GM21737 (cell line): ENCODE results near the gene THADA.
"Not testable (repeated sequence)": the region's sequence is repeated elsewhere in the genome, so short reads cannot be mapped to it uniquely, and the experiment has no call there.

Experiments used
- ATAC-seq: cut with Tn5 transposase; IDR thresholded peaks from one replicate; pipeline ENCODE4 v1.9.1; 2021; ENCODE audit warnings: mild to moderate bottlenecking, moderate library complexity; ENCODE audit not compliant: unreplicated experiment

THADA gene

DNA sequence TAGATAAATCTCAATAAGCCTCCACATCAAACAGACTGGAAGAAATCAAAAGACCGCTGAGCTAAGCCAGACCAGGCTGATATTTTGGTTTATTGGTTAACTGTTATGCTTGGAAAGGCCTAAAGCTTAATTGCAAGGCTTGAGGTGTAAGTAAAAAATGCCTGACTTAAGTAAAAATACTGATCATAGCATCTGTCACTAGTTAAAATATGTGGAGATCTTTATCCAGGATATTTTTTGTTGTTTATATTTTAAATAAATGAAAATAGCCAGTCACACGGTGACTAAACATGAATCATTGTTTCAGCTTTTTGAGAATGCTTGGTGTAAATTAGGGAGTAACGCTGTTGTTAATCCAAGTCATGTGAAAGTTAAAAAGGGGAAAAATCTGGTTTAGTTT is 127.9 kb downstream of the THADA start:
- ATAC-seq = no peak

DNA sequence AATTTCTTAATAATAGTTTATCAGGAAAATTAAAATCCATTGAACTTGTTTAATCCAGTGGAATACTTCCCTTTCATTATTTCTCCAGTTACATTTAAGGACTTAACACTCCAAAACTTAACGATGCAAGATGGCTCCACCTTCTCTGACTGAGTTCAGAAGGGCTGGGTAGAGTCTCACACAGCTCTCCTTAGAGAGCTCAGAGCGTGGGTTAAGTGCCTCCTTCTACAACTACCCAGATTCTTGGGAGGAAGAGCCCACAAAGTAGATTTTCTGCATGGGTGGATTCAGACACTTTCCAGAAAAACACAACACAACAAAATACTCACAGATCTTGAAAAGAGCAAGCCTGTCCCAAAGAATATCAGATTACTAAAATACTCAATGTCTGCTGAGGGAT is 130.6 kb downstream of the THADA start:
- ATAC-seq = no peak

DNA sequence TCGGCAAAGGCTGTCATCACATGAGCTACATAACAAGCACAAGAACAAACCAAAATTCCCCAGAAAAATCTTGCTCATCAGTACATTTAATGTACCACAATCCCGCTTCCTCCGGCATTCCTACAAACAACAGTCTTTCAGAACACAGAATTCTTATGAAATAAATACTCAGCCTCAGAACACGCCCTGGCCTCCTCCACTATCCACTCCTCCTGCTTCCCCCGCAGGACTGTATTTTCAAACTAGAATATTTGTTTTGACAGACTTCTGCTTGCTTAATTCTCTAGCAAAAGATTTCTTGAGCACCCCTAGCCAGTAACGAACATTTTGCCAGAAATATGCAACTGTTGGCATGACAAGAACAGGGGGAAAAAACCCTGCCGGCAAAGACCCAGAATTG is 131.2 kb downstream of the THADA start:
- ATAC-seq = no peak

DNA sequence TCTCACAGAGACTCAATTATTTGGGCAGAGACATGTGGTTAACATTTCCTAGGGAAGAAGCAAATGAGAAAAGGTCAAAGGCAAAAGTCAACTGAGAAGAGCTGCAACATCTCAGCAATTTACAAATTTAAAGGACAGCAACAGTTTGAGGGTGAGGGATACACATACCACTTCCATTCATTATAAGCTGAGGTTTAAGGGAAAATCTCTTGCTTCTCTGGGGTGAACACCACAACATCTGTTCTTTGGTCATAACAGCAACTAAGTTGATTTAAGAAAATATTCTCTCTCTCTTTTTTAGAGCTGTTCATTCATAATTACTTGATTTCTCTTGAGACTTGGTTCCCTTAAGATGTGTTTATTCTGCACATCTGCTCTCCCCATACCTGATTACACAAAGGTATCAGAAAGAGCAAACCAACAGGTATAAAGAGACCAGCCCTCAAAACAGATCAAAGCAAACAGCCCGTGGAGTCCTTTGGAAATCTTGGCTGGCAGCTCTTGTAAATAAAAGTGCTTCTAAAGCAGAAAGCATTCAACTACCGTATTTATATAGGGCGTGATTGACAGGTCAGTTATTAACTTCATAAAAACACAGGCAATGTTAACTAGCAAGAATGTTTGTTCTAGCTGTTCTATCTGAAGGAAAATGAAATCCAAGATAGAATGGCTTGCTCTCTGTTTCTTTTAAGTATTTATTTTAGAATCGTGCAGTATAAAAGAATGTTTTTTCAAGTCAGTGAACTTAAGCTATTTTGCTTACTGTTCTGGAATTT is 132.8 kb downstream of the THADA start:
- no peak for ATAC-seq

DNA sequence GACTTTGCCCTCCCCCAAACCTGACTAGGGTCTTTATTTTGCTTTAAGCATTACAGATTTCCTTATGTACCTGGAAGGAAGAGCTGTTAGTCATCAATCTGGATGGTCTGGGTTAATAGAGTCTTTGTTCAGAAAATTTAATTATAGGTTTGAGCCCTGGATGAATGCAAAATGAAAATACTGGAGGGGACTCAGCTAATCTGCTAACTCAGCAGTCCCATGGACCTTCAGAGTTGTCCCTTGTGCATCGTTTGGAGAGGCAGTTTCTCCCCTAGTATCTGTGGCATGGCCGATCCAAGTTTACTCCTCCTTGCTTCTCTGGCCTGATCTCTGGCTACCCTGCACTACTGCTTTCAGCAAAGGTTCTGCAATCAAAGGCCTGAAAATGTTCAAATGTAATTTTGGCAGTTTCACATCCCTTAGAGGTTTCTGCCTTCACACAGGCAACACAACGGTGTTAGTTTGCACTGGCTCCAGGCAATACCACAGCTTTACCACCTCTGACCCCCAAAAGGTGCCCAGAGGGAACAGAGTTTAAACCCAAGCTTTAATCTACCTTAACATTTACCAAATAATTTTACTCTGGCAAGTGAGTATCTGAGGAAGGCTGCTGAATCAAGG is 134.3 kb downstream of the THADA start:
- ATAC-seq = peak; percentile 79

DNA sequence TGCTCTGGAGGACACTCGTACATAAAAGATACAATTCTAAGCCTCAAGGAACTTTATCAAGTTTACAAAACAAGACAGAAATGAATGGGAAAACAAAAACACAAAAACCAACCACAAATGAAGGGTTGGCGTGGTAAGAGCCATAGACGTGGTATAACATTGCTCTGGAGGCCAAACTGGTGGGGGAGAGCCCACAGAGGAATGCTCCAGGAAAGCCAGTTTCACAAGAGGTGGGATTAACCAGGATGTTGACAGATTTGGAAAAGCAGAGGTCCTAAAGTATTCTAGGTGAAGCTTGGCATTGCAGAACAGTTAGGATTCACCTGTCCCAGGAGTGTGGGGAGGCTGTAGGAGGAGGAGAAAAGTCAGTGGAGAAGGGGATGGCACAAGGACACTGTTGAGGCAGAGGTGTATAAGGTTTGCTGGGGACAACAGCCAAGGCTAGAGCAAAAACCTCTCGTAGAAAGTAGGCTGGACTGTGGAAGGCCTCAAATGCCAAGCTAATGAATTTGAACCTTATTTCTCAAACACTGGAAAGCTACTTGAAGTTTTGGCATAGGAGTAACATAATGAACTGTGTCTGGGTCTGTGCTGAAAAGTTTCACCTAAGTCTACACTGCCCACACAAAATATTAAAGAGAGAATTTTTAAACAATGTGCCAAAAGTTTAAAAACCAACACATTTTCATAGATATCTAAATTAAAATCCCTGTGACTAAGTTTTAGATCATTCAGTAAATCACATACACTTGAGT is 135.1 kb downstream of the THADA start:
- no peak for ATAC-seq

DNA sequence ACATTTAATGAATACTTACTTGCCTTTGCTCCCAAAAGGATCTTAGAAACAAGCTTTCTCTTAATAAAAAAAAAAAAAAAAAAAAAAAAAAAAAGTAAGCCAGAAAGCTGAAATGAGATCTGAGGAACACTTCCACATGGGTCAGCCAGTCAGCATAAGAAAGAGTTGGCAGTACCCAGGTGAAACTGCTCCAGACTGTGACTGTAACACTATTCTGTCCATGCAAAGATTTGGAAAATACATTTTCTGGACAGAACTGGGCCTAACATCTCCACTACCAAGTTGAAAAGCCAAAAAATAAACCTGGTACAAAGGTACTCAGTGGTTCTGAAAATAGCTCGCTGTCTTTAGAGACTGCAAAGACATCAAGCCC is 135.7 kb downstream of the THADA start:
- no peak for ATAC-seq

DNA sequence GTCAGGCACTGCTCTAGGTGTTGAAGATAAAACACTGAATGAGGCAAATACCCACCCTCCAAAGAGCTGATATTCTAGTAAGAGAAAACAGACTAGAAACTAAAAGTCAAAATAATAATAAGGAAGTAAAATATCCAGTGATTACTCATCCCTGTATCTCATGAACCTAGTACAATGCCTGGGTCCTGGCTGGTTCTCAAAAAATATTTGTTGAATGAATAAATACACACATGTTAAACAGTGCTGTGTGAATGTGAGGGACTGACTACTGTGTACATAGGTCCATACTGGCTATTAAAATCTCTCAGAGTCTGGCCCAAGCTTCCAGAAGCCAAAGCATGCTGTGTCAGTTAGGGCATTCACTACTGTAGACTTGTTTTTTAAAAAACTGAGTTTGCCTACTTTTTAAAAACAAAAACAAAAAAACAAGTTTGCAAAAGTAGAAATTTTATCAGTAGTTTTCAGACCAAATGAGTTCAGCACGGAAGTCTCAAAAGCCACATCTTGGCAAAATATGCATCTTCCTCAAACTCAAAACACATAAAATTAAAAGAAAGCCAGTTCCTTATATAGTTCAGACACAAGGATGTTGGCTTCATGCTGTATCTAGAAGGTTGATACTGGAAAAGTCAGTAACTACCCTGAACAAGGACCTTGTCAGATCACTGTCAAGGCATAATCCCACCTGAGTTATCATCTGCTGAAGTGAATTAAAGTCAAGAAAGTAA is 136.2 kb downstream of the THADA start:
- ATAC-seq = no peak

DNA sequence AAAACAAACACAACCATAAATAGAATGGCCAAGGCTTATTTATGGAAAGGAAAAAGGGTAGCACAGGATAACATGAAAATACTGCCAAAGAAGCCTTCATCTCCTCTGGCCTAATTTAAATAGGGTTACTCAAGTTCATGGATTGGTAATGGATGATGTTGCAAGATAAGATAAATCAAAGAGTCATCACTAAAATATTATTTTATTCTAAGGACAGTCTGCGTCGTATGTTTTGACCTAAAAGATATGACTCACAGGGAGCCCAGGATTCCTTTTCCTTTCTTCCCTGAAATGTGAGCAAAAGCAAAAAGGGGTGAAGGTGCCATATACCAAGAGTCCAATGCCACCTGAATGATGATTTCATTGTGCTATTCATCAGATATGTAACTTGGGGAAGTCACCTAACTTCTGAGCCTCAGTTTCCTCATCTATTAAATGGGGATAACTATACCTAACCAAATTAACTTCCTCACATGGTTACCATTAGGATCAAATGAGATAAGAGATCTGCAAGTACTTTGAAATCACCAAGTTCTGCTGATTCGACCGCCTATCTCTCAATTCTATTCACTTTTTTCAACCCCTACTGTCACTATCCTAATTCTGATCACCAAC is 137.7 kb downstream of the THADA start:
- ATAC-seq = no peak

DNA sequence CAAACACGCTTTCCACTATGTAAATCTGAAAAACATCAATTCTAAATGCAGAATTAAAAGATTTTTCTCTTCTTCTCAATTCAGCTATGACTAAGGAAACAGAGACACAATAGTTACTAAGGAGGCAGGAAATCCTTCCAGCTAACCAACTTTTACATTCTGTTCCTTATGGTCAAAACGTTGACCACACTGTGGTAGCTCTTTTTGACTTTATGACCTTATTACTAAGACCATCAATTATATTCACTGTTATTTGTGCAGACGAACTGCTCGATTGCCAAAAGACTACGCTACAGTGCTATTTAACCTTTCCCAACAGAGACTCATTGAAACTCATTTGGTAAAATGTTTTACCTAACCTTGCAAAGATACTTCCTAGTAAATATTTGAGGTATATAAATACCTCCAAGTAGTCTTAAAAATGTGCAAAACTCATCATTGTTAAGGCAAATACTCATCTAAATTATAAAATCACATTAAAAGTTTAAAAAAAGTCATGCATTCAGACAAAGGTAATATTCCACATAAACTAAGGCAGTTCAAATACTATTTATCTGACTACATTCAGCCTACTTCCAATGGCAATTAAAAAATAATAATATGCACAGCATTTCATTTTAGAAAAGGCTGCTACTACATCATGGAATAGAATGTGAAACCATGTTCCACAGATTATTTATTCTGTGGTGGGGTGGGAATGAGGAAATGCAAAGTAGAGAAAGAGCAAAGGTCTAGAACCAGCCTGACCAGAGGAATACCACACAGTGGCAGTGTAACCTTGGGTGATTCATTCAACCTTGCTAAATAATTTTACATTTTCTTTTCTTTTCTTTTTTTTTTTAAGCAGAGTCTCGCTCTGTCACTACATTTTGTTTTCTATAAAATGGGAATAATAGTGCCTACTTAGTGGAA is 139.9 kb downstream of the THADA start:
- ATAC-seq = no peak

DNA sequence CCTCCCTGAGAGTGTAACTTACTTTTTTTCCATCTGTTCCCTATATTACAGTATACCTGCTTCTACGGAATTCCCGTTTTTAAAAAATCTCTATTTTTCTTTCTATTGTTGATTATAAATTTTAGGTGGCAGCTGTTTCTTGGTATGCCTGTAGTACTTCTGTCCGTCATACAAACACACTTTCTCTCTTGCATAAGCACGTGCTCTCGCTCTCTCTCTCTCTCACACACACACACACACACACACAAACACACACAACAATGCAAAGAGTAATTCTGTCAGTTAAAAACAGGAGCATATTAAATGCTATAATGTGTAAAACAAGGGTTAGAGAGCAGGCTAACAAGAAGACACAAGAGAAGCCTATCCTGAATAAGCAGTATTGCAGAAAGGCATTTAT is 140.5 kb downstream of the THADA start:
- ATAC-seq = no peak

DNA sequence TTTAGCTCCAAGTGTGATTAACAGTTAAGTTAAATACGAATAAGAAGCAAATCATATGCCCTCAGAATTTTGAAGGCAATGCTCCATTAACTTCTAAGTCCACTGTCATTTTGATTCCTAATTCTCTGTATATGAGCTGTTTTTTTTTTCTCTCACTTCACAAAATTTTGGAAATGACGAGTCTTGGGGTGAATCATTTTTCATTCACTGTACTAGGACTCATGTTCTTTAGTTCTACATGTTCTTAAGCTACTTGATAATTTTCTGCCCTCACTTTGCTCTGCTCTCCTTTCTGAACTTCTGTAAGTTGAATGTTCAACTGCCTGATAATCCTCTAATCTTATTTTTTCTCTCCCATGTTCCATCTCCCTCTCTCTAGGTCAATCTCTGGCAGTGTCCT is 141.0 kb downstream of the THADA start:
- ATAC-seq = no peak

DNA sequence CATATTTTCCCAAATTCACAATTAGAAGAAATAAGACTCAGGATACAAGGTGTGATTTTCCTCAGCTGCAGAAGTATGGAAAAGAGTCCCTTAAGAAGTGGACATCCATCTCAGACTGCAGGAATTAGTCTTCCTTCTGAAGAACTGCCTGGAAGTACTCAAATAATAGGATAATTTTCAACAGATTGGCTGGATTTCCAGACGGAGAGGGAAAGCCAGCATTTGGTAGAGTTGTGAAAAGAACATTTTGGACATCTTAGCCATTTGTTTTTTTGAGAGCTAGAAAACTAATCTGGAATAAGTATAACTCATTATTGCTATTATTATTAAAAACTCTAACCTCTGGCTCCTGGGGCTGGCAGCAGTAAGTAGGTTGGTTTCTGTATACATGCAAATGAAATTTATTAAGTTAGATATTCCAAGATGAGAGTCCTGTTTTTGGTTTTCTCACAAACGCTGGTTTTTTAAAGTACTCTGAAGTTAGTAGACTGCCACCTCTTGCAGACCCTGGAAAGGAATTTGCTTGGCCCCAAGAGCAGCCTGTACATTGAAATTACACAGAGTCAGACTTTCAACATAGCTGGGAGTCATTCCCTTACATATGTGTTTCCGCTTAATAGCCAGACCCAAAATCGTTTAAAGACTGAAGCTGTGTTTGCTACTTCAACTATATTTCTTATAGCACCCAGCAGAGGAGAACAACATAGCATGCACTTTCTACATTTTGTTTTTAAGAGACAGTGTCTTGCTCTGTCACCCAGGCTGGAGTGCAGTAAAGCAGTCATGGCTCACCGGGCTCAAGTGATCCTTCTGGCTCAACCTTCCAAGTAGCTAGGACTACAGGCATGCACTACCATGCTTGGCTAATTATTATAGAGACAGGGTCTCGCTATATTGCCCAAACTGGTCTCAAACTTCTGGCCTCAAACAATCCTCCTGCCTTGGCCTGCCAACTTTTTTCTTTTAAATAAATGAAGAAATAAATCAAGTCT is 142.4 kb downstream of the THADA start:
- no peak for ATAC-seq

DNA sequence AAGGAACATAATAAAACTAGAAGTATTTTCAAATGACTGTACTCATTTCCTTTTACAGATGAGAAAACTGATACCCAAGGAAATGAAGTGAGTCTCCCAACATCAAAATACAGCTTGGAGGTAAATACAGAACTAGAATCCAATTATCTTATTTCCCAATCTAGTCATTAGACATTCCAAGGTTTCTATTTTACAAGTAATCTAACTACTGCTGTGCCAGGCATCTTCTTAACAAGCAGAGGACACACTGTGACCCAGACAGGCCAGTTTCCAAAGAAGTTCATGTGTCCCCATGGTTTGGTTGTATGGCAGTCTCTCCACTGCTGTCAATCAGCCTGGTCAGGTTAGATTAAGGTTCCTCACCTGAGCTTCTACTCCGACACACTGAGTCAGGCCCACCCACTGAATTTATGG is 143.5 kb downstream of the THADA start:
- no peak for ATAC-seq

DNA sequence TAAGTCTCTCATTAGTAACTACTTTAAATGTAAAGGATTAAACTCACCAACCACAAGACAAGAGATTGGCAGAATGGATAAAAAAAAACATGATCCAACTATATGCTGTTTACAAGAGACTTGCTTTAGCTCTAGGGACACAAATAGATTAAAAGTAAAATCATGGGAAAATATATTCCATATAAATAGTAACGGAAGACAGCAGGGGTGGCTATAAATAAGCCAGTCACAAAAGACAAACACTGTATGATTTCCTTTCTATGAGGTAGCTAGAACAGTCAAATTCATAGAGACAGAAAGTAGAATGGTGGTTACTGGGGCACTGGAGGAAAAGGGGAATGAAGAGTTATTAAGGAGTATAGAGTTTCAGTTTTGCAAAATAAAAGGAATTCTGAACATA is 145.2 kb downstream of the THADA start:
- ATAC-seq = no peak

DNA sequence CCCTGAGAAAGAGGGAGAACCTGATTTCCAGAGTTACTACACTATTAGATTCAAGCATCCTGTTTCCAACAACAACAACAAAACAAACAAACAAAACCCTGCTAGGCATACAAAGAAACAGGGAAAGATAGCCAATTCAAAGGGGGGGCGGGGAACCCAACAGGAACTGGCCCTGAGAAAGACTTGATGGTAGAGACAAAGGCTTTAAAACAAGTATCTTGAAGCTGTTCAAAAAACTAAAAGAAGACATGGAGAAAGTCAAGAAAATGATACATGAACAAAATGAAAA is 147.1 kb downstream of the THADA start:
- no peak for ATAC-seq

DNA sequence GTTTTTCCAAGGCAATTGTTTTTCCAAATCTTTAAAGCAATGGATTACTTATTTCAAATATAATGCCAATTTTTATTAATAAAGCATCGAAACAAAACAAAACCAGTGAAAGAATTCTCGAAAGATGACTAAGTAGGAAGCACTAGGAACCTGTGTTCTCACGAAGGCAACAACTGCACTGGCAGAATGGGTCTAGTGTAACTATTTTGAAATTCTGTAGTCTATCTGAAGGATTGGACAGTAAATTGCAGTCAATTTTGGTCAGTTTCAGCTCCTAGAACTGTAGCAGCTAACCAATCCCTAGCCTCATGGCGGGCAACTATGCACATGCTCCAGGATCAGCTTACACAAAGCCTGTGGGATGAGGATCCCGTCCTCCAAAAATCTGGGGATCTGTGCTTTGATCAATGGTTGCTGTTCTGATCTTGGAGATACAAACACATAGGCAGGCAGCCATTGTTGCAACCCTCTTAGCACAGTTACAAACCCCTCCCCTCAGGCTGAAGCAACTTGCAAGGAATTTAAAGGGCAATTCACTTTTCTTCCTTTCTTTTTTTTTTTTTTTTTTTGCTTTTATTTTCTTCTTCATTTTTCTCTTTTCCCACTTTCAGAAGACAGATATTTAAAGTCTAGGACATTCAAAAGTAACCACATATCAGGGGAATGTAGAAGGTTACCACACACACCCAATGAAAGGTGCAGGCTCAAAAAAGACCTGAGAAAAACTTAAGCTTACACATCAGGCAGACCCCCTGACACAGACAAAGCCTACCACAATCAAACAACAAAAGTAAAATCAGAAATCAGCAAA is 147.6 kb downstream of the THADA start:
- ATAC-seq = no peak

DNA sequence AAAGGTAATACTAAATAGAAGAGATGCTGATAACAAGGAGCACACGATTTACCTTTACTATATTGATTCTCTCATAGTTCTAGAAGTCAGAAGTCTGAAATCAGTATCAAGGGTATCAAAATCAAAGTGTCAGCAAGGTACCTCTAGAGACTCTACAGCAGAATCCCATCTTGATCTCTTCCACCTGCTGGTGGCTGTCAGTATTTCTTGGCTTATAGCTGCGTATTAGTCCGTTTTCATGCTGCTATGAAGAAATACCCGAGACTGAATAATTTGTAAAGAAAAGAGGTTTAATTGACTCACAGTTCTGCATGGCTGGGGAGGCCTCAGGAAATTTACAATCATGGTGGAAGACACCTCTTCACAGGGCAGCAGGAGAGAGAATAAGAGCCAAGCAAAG is 149.1 kb downstream of the THADA start:
- ATAC-seq = not testable (repeated sequence)
